Heart left ventricle (tissue), 16 donors: ENCODE results near the gene PKP1. TPM values are rescaled to one million over a fixed set of nuclear protein-coding genes. Genes with fewer than 3 reads are reported as not detected.

Source experiments
- ATAC-seq, 4 donors: fragments of 200-7000 bp; cut with Tn5 transposase; one replicate each; pipeline ENCODE4 v1.9.1; 2020 to 2022; ENCODE audit warnings: moderate library complexity in 4 of 4, mild to moderate bottlenecking in 3 of 4, moderate number of reproducible peaks in 1 of 4
- DNase-seq, 5 donors: peaks; one replicate each; pipeline ENCODE4 v3.0.0-alpha.2; 2020
- H3K27ac ChIP-seq, 12 donors: fragments of 200-600 bp; sonication (generic) in 4 of 12; one replicate each; pipeline versions ENCODE4 v1.5.0 to v1.8.0; 2016 to 2022; ENCODE audit warnings: mild to moderate bottlenecking in 2 of 12
- H3K27me3 ChIP-seq, 9 donors: fragments of 200-600 bp; sonication (generic) in 2 of 9; one replicate each; pipeline versions ENCODE4 v1.5.1 to v1.8.0; 2016 to 2022; ENCODE audit warnings: mild to moderate bottlenecking in 3 of 9
- H3K36me3 ChIP-seq, 9 donors: fragments of 200-600 bp; sonication (generic) in 2 of 9; one replicate each; pipeline versions ENCODE4 v1.5.0 to v1.8.0; 2018 to 2022; ENCODE audit warnings: mild to moderate bottlenecking in 2 of 9
- H3K4me1 ChIP-seq, 12 donors: fragments of 200-600 bp; sonication (generic) in 4 of 12; one replicate each; pipeline versions ENCODE4 v1.5.0 to v1.8.0; 2016 to 2022; ENCODE audit warnings: mild to moderate bottlenecking in 3 of 12
- H3K4me3 ChIP-seq, 12 donors: fragments of 200-600 bp; sonication (generic) in 4 of 12; one replicate each; pipeline versions ENCODE4 v1.5.0 to v1.8.0; 2017 to 2022; ENCODE audit warnings: mild to moderate bottlenecking in 9 of 12, moderate library complexity in 4 of 12
- H3K9me3 ChIP-seq, 12 donors: fragments of 200-600 bp; sonication (generic) in 4 of 12; one replicate each; pipeline versions ENCODE4 v1.5.0 to v1.8.0; 2016 to 2022; ENCODE audit warnings: mild to moderate bottlenecking in 1 of 12
- POLR2A ChIP-seq, 2 donors: fragments of 450-650 bp; IDR thresholded peaks; one replicate each; pipeline ENCODE4 v1.6.1; 2017; ENCODE audit warnings: antibody characterized with exemption in 2 of 2, mild to moderate bottlenecking in 2 of 2, moderate library complexity in 2 of 2
- WGBS, 4 donors: extraction: QIAGEN DNeasy Blood & Tissue Kit in 2 of 4; methylation state at CpG; one replicate each; pipeline versions ENCODE4 v1.1.5 to v1.1.7; 2013 to 2018; 5-methylcytosine and 5-hydroxymethylcytosine counted together
- intact Hi-C, 10 donors: fragments of 100-400 bp; cut with DNase I; formaldehyde crosslinking; loops; one replicate each; pipeline versions ENCODE4 v1.11.1 to v1.14.2; 2022
- polyA plus RNA-seq, 2 donors: library from polyadenylated mRNA; stranded (reverse); fragments of 200-250 nt; gene quantifications; one replicate each; pipeline ENCODE4 v1.2.3, GENCODE V29; 2013
- total RNA-seq, 9 donors: library from RNA; depleted of rRNA in 2 of 9; stranded (reverse); fragments of >200 nt in 2 of 9; fragmentation: NEBNext Ultra II Directional in 3 of 9; extraction: Animal tissue kit (Norgen Biotek cat#: 25700) in 3 of 9; gene quantifications; one replicate each; pipeline versions ENCODE4 v1.1.0 to v1.2.4, GENCODE V29; 2016 to 2023
- TF ChIP-seq, protein P1 (sequence below), 12 donors: fragments of 200-600 bp; sonication (generic) in 4 of 12; IDR thresholded peaks; one replicate each; pipeline versions ENCODE4 v1.5.0 to v1.8.0; 2018 to 2022; ENCODE audit warnings: antibody characterized with exemption in 12 of 12, mild to moderate bottlenecking in 5 of 12
- donor health status: ischemic (EF 13 %, LVEDD 7.1; RV severe dilation, severe dysfunction).
- donor health status: healthy with polysubstance abuse.
- donor health status: DM: no; HTN: yes; CAD: no.
- donor health status: DM: no; HTN: no; CAD: no.
- donor health status: ischemic (EF 25% LVEDD 6.9; RV normal size, moderate dysfunction).
- donor health status: ischemic (EF 25% LVEDD 5.7; RV mildly dilated, moderate dysfunction).
- donor health status: healthy.
- donor health status: DM: yes; HTN: yes; CAD: no.
- donor health status: ischemic (EF 35%, LVEDD 5.7; RV mildly dilated, moderate dysfunction).
- donor health status: nonischemic (EF 11% LVEDD 7.7; RV severe dilation, severe dysfunction).
- donor health status: DM: yes; HTN: yes; CAD: no.
- donor health status: PGD.
- donor health status: ischemic (EF 29% LVEDD 5.4; RV normal size, mild dysfunction).
- donor health status: nonischemic (EF 23%, LVEDD 6.1; RV moderate dilation, normal function).

Gene PKP1
- total and polyA plus RNA-seq, 11 donors, result 0.09 to 1.6 (median 0.32) TPM; not detected in 3

DNA sequence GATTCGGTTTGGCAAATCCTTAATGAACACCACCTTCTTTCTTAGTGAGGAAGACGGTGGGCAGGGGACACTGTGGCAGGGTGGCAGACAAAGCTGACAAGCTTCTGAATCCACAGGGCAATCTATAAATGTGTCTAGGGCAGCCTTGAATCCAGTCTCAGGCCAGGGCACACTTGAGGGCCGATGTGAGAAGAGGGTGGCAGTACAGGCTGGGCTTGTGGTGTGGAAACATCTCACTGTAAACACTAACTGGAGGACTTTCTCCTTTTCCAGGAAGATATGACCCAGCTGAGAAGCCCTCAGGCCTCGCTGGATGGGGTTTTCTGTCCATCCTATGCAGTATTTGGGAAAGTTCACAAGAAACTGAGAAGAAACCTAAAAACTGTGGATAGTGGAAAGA, 46.5 kb downstream of the PKP1 start:
- intact Hi-C loops, result no loop called here

DNA sequence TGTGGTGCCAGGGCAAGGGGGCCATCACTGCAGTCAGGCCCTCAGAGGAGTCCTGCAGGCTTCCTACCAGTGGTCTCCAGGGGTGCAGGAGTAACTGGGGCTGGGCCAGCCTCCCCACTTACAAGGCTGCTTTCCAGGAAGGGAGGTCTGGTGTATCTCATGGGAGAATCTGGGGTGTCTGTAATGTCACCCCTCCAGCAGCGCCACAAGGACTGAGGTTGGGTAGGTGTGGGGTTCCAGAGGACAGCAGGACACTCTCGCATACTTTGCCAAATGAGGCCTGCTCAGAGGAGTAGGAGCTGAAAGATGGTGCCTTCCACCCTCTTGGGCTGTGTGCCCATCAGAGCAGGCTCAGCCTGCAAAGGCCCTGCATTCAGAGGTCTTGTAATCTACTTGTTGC, 47.2 kb downstream of the PKP1 start:
- intact Hi-C loops, result no loop called here
- Histone ChIP-seq H3K27me3 (no peaks in the 10 kb centered on the region), H3K4me3 (no peak overlapping the region), H3K27ac (no peak overlapping the region), H3K36me3 (no peaks in the 10 kb centered on the region), H3K4me1 (peaks cover 0 to 27% (median 0%) of the 10 kb centered on the region in 12 donors), H3K9me3 (no peaks in the 10 kb centered on the region)
- DNase-seq (peak in 2 of 5 donors; percentile 6 to 7), ATAC-seq (no peak)
- TF ChIP-seq, protein P1, sequence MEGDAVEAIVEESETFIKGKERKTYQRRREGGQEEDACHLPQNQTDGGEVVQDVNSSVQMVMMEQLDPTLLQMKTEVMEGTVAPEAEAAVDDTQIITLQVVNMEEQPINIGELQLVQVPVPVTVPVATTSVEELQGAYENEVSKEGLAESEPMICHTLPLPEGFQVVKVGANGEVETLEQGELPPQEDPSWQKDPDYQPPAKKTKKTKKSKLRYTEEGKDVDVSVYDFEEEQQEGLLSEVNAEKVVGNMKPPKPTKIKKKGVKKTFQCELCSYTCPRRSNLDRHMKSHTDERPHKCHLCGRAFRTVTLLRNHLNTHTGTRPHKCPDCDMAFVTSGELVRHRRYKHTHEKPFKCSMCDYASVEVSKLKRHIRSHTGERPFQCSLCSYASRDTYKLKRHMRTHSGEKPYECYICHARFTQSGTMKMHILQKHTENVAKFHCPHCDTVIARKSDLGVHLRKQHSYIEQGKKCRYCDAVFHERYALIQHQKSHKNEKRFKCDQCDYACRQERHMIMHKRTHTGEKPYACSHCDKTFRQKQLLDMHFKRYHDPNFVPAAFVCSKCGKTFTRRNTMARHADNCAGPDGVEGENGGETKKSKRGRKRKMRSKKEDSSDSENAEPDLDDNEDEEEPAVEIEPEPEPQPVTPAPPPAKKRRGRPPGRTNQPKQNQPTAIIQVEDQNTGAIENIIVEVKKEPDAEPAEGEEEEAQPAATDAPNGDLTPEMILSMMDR (IDR thresholded peaks at IDR 0.05), result no peak
- TF ChIP-seq POLR2A (IDR thresholded peaks at IDR 0.05), result no peak
- WGBS, 4 donors, result 77 to 100% (median 93%) methylated on average over 2 of the region's 2 CpGs

More for the DNA sequence above, 46.5 kb downstream of the PKP1 start:
- H3K27me3 ChIP-seq, result no peaks in the 10 kb centered on the region
- peaks cover 0 to 27% (median 0%) of the 10 kb centered on the region in 12 donors for H3K4me1 ChIP-seq
- TF ChIP-seq, protein P1 (IDR thresholded peaks at IDR 0.05), result no peak
- no peak for TF ChIP-seq POLR2A (IDR thresholded peaks at IDR 0.05)
- H3K36me3 ChIP-seq, result no peaks in the 10 kb centered on the region
- peak; percentile 42 to 82 (median 62) for ATAC-seq
- DNase-seq, result peak in 3 of 5 donors; percentile 29 to 52 (median 40)
- H3K9me3 ChIP-seq, result no peaks in the 10 kb centered on the region
- peak overlapping the region in 3 of 12 donors; percentile 12 to 62 (median 44) for H3K27ac ChIP-seq
- WGBS, 4 donors, result 63 to 88% (median 68%) methylated on average over 4 of the region's 4 CpGs
- H3K4me3 ChIP-seq, result no peak overlapping the region

DNA sequence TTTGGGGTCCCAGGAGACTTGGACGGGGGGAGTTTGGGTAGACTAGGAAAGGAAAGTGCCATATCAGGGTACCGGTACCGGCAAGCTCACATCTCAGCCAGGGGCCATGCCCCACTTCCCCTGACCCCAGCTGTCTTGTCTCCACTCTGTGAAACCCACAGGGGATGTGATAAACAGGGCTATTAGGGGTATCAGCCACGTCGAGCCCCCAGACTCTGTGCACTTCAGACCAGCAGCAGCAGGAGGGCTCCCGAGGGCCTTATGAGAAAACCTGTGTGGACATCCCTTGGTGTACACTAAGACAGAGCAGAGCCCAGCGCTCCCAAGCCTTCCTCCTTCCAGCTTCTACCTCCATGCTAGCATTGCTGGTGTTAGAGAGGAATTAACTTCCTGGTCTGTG, 47.9 kb downstream of the PKP1 start:
- Histone ChIP-seq H3K9me3 (no peaks in the 10 kb centered on the region), H3K27ac (no peak overlapping the region), H3K4me1 (peaks cover 0 to 27% (median 0%) of the 10 kb centered on the region in 12 donors), H3K27me3 (no peaks in the 10 kb centered on the region), H3K4me3 (no peak overlapping the region), H3K36me3 (no peaks in the 10 kb centered on the region)
- WGBS, 4 donors, result 72 to 88% (median 81%) methylated on average over 7 of the region's 7 CpGs
- no peak for TF ChIP-seq POLR2A (IDR thresholded peaks at IDR 0.05)
- TF ChIP-seq, protein P1 (IDR thresholded peaks at IDR 0.05), result no peak
- DNase-seq (peak in 2 of 5 donors; percentile 6 to 41), ATAC-seq (no peak)
- intact Hi-C loops, result no loop called here

DNA sequence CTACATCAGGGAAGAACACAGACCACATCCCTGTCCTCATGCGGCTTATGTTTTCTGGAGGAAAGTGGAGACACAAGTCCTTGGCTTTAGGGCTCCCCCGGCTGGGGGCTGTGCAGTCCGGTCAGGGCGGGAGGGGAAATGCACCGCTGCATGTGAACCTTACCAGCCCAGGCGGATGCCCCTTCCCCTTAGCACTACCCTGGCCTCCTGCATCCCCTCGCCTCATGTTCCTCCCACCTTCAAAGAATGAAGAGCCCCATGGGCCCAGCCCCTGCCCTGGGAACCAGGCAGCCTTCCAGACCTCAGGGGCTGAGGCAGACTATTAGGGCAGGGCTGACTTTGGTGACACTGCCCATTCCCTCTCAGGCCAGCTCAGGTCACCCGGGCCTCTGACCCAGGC, 48.7 kb downstream of the PKP1 start:
- H3K36me3 ChIP-seq, result no peaks in the 10 kb centered on the region
- H3K9me3 ChIP-seq, result no peaks in the 10 kb centered on the region
- H3K4me3 ChIP-seq, result no peak overlapping the region
- TF ChIP-seq, protein P1 (IDR thresholded peaks at IDR 0.05), result no peak
- no peak for TF ChIP-seq POLR2A (IDR thresholded peaks at IDR 0.05)
- ATAC-seq, result no peak
- WGBS, 4 donors, result 93 to 97% (median 94%) methylated on average over 4 to 8 of the region's 8 CpGs
- H3K27ac ChIP-seq, result no peak overlapping the region
- H3K27me3 ChIP-seq, result no peaks in the 10 kb centered on the region
- peaks cover 0 to 27% (median 0%) of the 10 kb centered on the region in 12 donors for H3K4me1 ChIP-seq
- intact Hi-C loops, result no loop called here
- DNase-seq, result peak in 2 of 5 donors; percentile 24 to 51
